ENCODE data around the gene CENPM.

DNA sequence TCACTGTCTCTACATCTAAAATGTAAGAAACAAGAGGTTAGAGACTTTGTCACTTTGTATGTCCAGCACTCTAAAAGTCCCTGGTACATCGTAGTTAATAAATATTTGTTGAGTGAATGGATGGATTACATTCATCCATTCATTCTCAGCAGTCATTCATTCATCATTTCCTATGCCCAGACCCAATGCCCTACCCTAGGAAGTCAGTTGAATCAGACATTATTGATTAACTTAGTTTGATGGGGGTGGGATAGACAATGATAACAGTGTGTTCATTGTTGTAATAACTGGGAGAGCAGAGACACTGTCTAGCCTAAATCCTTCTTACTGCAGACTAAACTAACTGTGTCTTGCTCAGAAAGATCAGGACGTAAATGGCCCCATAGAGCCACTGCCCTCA lies 1.2 kb upstream of the CENPM start:
- TF ChIP-seq, protein P1, sequence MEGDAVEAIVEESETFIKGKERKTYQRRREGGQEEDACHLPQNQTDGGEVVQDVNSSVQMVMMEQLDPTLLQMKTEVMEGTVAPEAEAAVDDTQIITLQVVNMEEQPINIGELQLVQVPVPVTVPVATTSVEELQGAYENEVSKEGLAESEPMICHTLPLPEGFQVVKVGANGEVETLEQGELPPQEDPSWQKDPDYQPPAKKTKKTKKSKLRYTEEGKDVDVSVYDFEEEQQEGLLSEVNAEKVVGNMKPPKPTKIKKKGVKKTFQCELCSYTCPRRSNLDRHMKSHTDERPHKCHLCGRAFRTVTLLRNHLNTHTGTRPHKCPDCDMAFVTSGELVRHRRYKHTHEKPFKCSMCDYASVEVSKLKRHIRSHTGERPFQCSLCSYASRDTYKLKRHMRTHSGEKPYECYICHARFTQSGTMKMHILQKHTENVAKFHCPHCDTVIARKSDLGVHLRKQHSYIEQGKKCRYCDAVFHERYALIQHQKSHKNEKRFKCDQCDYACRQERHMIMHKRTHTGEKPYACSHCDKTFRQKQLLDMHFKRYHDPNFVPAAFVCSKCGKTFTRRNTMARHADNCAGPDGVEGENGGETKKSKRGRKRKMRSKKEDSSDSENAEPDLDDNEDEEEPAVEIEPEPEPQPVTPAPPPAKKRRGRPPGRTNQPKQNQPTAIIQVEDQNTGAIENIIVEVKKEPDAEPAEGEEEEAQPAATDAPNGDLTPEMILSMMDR (conservative IDR thresholded peaks at IDR 0.05; ENCODE audit: low read depth in 2 of 2) = no peak
- TF ChIP-seq POLR2AphosphoS5 (IDR thresholded peaks at IDR 0.05; ENCODE audit: low read depth) (no peak), ZNF114 (CRISPR knock-in tag; IDR thresholded peaks at IDR 0.05) (no peak), CREB1 (CRISPR knock-in tag; IDR thresholded peaks at IDR 0.05; ENCODE audit: low read depth) (no peak), EZH2 (IDR thresholded peaks at IDR 0.05; ENCODE audit: low read depth, unreplicated experiment) (no peak), EZH2phosphoT487 (IDR thresholded peaks at IDR 0.05; ENCODE audit: unreplicated experiment) (no peak), ETS1 (IDR thresholded peaks at IDR 0.05) (no peak), NANOG (IDR thresholded peaks at IDR 0.05; ENCODE audit: borderline replicate concordance) (no peak), JUNB (IDR thresholded peaks at IDR 0.05; ENCODE audit: unreplicated experiment) (no peak), STAT1 (IDR thresholded peaks at IDR 0.05; ENCODE audit: unreplicated experiment) (no peak), ZNF331 (CRISPR knock-in tag; IDR thresholded peaks at IDR 0.05; ENCODE audit: low read depth) (no peak)
- TF ChIP-seq, protein P2, sequence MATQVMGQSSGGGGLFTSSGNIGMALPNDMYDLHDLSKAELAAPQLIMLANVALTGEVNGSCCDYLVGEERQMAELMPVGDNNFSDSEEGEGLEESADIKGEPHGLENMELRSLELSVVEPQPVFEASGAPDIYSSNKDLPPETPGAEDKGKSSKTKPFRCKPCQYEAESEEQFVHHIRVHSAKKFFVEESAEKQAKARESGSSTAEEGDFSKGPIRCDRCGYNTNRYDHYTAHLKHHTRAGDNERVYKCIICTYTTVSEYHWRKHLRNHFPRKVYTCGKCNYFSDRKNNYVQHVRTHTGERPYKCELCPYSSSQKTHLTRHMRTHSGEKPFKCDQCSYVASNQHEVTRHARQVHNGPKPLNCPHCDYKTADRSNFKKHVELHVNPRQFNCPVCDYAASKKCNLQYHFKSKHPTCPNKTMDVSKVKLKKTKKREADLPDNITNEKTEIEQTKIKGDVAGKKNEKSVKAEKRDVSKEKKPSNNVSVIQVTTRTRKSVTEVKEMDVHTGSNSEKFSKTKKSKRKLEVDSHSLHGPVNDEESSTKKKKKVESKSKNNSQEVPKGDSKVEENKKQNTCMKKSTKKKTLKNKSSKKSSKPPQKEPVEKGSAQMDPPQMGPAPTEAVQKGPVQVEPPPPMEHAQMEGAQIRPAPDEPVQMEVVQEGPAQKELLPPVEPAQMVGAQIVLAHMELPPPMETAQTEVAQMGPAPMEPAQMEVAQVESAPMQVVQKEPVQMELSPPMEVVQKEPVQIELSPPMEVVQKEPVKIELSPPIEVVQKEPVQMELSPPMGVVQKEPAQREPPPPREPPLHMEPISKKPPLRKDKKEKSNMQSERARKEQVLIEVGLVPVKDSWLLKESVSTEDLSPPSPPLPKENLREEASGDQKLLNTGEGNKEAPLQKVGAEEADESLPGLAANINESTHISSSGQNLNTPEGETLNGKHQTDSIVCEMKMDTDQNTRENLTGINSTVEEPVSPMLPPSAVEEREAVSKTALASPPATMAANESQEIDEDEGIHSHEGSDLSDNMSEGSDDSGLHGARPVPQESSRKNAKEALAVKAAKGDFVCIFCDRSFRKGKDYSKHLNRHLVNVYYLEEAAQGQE (IDR thresholded peaks at IDR 0.05; ENCODE audit: unreplicated experiment) = no peak
- TF ChIP-seq, protein P3, sequence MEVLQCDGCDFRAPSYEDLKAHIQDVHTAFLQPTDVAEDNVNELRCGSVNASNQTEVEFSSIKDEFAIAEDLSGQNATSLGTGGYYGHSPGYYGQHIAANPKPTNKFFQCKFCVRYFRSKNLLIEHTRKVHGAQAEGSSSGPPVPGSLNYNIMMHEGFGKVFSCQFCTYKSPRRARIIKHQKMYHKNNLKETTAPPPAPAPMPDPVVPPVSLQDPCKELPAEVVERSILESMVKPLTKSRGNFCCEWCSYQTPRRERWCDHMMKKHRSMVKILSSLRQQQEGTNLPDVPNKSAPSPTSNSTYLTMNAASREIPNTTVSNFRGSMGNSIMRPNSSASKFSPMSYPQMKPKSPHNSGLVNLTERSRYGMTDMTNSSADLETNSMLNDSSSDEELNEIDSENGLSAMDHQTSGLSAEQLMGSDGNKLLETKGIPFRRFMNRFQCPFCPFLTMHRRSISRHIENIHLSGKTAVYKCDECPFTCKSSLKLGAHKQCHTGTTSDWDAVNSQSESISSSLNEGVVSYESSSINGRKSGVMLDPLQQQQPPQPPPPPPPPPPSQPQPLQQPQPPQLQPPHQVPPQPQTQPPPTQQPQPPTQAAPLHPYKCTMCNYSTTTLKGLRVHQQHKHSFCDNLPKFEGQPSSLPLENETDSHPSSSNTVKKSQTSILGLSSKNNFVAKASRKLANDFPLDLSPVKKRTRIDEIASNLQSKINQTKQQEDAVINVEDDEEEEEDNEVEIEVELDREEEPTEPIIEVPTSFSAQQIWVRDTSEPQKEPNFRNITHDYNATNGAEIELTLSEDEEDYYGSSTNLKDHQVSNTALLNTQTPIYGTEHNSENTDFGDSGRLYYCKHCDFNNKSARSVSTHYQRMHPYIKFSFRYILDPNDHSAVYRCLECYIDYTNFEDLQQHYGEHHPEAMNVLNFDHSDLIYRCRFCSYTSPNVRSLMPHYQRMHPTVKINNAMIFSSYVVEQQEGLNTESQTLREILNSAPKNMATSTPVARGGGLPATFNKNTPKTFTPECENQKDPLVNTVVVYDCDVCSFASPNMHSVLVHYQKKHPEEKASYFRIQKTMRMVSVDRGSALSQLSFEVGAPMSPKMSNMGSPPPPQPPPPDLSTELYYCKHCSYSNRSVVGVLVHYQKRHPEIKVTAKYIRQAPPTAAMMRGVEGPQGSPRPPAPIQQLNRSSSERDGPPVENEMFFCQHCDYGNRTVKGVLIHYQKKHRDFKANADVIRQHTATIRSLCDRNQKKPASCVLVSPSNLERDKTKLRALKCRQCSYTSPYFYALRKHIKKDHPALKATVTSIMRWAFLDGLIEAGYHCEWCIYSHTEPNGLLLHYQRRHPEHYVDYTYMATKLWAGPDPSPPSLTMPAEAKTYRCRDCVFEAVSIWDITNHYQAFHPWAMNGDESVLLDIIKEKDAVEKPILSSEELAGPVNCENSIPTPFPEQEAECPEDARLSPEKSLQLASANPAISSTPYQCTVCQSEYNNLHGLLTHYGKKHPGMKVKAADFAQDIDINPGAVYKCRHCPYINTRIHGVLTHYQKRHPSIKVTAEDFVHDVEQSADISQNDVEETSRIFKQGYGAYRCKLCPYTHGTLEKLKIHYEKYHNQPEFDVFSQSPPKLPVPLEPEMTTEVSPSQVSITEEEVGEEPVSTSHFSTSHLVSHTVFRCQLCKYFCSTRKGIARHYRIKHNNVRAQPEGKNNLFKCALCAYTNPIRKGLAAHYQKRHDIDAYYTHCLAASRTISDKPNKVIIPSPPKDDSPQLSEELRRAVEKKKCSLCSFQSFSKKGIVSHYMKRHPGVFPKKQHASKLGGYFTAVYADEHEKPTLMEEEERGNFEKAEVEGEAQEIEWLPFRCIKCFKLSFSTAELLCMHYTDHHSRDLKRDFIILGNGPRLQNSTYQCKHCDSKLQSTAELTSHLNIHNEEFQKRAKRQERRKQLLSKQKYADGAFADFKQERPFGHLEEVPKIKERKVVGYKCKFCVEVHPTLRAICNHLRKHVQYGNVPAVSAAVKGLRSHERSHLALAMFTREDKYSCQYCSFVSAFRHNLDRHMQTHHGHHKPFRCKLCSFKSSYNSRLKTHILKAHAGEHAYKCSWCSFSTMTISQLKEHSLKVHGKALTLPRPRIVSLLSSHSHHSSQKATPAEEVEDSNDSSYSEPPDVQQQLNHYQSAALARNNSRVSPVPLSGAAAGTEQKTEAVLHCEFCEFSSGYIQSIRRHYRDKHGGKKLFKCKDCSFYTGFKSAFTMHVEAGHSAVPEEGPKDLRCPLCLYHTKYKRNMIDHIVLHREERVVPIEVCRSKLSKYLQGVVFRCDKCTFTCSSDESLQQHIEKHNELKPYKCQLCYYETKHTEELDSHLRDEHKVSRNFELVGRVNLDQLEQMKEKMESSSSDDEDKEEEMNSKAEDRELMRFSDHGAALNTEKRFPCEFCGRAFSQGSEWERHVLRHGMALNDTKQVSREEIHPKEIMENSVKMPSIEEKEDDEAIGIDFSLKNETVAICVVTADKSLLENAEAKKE (CRISPR knock-in tag; IDR thresholded peaks at IDR 0.05) = no peak

Measured in GM23338 (cell line).